ENCODE measurements around the gene PPM1B. TPM values are rescaled to one million over a fixed set of nuclear protein-coding genes. Genes with fewer than 3 reads are reported as not detected.

PPM1B gene
- total and polyA plus RNA-seq, 9 of the 15 experiments (the other 6 are each of a cell fraction or from before 2014, with no cell fraction given): 8.9 to 44.0 (median 28.6) TPM

DNA sequence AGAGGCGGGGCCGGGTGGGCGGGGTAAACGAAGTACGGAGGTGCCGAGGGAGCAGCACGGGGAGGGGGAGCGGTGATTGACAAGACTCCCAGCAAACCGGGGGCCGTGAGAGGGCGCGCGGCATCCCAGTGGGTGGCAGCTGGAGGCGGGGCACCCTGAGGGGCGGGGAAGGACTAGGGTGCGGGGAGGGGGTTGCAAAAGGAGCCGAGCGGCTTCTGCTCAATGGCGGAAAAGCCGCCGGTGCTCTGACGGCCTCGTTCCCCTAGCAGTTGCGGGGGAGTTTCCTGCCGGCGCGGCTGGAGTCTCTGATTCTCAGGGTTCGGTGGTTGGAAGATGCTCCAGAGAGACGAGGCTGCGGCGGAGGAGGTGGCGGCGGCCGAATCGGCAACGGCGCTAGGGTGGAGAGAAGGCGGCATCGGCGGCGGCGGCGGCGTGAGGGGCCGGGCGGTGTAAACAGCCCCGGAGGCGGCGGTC is at the start of gene PPM1B (continued):
- TF ChIP-seq ZBTB7A (IDR thresholded peaks at IDR 0.05; ENCODE audit: borderline replicate concordance, control insufficient read depth, low read depth, low read length) (peak; percentile 73; the same call in 1 of the 2 replicates), RBM25 (IDR thresholded peaks at IDR 0.05; ENCODE audit: low read depth, low read length, severe bottlenecking) (no peak), ELF1 (tag; IDR thresholded peaks at IDR 0.05) (no peak), KDM5B (IDR thresholded peaks at IDR 0.05; ENCODE audit: insufficient replicate concordance, low read depth, low read length) (peak; percentile 85), KLF10 (CRISPR knock-in tag; IDR thresholded peaks at IDR 0.05) (no peak), ZNF121 (CRISPR knock-in tag; conservative IDR thresholded peaks at IDR 0.05) (no peak), BDP1 (IDR thresholded peaks at IDR 0.05; ENCODE audit: insufficient read depth, insufficient read length) (no peak), HDAC3 (IDR thresholded peaks at IDR 0.05; ENCODE audit: borderline replicate concordance, partially characterized antibody) (no peak), TAF1 (IDR thresholded peaks at IDR 0.05; ENCODE audit: control insufficient read depth, extremely low read depth, insufficient read depth, low read length, severe bottlenecking) (peak; percentile 91), FOXJ2 (tag; IDR thresholded peaks at IDR 0.05) (no peak), MYNN (IDR thresholded peaks at IDR 0.05) (no peak), MYNN (CRISPR knock-in tag; IDR thresholded peaks at IDR 0.05) (no peak), EWSR1 (IDR thresholded peaks at IDR 0.05; ENCODE audit: borderline replicate concordance, low read depth, partially characterized antibody) (no peak), NCOA1 (IDR thresholded peaks at IDR 0.05; ENCODE audit: low read depth) (no peak), SMAD4 (CRISPR knock-in tag; conservative IDR thresholded peaks at IDR 0.05) (no peak), POLR2A (conservative IDR thresholded peaks at IDR 0.05) (peak; percentile 86), BRCA1 (IDR thresholded peaks at IDR 0.05) (no peak), BRCA1 (CRISPR knock-in tag; IDR thresholded peaks at IDR 0.05) (no peak), RBFOX2 (IDR thresholded peaks at IDR 0.05; ENCODE audit: low read depth, low read length) (peak; percentile 86), ZNF561 (CRISPR knock-in tag; conservative IDR thresholded peaks at IDR 0.05) (no peak), ZNF134 (CRISPR knock-in tag; conservative IDR thresholded peaks at IDR 0.05) (no peak), YY1 (IDR thresholded peaks at IDR 0.05; ENCODE audit: borderline replicate concordance in 1 of 3, control insufficient read depth in 1 of 3, extremely low read depth in 1 of 3, insufficient read depth in 3 of 3, insufficient read length in 1 of 3, insufficient replicate concordance in 2 of 3, low read depth in 1 of 3, low read length in 2 of 3) (peak; percentile 63 to 96 (median 92)), EHMT2 (IDR thresholded peaks at IDR 0.05) (no peak), SMAD1 (IDR thresholded peaks at IDR 0.05; ENCODE audit: low read depth, low read length, partially characterized antibody) (peak; percentile 47), MAFK (IDR thresholded peaks at IDR 0.05; ENCODE audit: low read length) (no peak), TSC22D4 (tag; IDR thresholded peaks at IDR 0.05) (no peak), ZNF830 (CRISPR knock-in tag; IDR thresholded peaks at IDR 0.05) (no peak)
- TF ChIP-seq, protein P1, sequence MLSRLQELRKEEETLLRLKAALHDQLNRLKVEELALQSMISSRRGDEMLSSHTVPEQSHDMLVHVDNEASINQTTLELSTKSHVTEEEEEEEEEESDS (CRISPR knock-in tag; IDR thresholded peaks at IDR 0.05): no peak
- TF ChIP-seq, protein P2, sequence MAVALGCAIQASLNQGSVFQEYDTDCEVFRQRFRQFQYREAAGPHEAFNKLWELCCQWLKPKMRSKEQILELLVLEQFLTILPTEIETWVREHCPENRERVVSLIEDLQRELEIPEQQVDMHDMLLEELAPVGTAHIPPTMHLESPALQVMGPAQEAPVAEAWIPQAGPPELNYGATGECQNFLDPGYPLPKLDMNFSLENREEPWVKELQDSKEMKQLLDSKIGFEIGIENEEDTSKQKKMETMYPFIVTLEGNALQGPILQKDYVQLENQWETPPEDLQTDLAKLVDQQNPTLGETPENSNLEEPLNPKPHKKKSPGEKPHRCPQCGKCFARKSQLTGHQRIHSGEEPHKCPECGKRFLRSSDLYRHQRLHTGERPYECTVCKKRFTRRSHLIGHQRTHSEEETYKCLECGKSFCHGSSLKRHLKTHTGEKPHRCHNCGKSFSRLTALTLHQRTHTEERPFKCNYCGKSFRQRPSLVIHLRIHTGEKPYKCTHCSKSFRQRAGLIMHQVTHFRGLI (CRISPR knock-in tag; IDR thresholded peaks at IDR 0.05): no peak
- TF ChIP-seq, protein P3, sequence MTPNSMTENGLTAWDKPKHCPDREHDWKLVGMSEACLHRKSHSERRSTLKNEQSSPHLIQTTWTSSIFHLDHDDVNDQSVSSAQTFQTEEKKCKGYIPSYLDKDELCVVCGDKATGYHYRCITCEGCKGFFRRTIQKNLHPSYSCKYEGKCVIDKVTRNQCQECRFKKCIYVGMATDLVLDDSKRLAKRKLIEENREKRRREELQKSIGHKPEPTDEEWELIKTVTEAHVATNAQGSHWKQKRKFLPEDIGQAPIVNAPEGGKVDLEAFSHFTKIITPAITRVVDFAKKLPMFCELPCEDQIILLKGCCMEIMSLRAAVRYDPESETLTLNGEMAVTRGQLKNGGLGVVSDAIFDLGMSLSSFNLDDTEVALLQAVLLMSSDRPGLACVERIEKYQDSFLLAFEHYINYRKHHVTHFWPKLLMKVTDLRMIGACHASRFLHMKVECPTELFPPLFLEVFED (CRISPR knock-in tag; conservative IDR thresholded peaks at IDR 0.05): no peak

All from K562 (cell line).